ENCODE data around the gene SQSTM1.

GRCh38 chr5:179873588-179874110, 52.9 kb downstream of the SQSTM1 start:
- no peak for TF ChIP-seq POLR2A (IDR thresholded peaks at IDR 0.05)
- TF ChIP-seq CTCF (IDR thresholded peaks at IDR 0.05), result no peak
